ENCODE data around the gene BUB1B. TPM values are rescaled to one million over a fixed set of nuclear protein-coding genes. Genes with fewer than 3 reads are reported as not detected.

Gene BUB1B
- total and polyA plus RNA-seq, 4 donors, result 0.08 to 31.1 (median 0.84) TPM

DNA sequence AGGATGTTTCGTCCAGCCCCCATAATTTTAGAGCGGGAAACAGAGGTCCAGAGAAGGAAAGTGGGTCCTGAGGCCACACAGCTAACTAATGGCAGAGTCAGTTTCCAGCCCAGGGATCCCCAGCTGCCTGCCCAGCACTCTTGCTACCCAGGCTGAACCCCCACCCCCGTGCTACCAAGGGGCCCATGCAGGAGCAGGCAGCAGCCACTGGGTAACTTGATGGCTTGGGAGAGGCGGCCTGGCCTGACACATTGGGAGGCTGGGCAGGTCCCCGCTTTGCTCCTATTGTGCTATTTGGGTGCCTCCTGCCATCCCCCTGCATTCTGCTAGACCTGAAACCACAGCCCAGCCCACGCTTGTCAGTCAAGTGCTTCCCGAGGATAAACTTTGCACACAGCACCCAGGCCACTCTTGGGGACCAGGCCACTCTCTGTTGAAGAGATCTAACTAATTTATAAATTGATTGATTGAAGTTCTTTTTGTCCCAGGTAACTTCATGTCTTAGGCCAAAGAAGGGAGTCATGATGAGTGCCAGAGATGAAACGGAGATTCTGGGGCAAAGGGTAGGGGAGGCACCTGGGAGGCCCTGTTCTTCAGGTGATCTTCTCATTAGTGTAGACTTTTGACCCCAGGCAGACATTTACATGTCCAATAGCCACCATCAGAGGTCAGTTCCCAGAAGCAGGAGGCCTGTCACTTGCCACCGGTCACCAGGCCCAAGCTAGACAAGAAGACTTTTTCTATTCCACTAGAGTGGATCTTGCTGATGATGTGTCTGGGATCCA lies 85.0 kb downstream of the BUB1B start:
- TF ChIP-seq HNF4A (conservative IDR thresholded peaks at IDR 0.05) (no peak), EGR1 (IDR thresholded peaks at IDR 0.05; ENCODE audit: low read depth in 2 of 2) (no peak), FOXA2 (IDR thresholded peaks at IDR 0.05) (no peak), FOXA1 (IDR thresholded peaks at IDR 0.05) (no peak), SP1 (IDR thresholded peaks at IDR 0.05) (no peak), HNF4G (IDR thresholded peaks at IDR 0.05) (no peak)
- Histone ChIP-seq H3K4me1 (ENCODE audit: control insufficient read depth in 4 of 4, insufficient read depth in 4 of 4, low read length in 3 of 4) (no peaks in the 10 kb centered on the region), H3K36me3 (ENCODE audit: control insufficient read depth in 4 of 4, insufficient read depth in 3 of 4, low read depth in 1 of 4, low read length in 3 of 4) (no peaks in the 10 kb centered on the region), H3K27me3 (ENCODE audit: control insufficient read depth in 4 of 4, insufficient read depth in 4 of 4, low read length in 3 of 4) (no peaks in the 10 kb centered on the region), H3K9ac (ENCODE audit: low read depth in 1 of 2, low read length in 2 of 2) (no peak overlapping the region), H3K27ac (ENCODE audit: low read depth in 1 of 2, low read length in 2 of 2) (no peak overlapping the region), H3K4me3 (ENCODE audit: low read depth in 1 of 3, low read length in 3 of 3) (no peak overlapping the region), H3K9me3 (ENCODE audit: control insufficient read depth in 4 of 4, low read length in 3 of 4) (no peaks in the 10 kb centered on the region)
- DNase-seq (ENCODE audit: low spot score), result no peak
- WGBS, result 92% methylated on average over 9 of the region's 9 CpGs

DNA sequence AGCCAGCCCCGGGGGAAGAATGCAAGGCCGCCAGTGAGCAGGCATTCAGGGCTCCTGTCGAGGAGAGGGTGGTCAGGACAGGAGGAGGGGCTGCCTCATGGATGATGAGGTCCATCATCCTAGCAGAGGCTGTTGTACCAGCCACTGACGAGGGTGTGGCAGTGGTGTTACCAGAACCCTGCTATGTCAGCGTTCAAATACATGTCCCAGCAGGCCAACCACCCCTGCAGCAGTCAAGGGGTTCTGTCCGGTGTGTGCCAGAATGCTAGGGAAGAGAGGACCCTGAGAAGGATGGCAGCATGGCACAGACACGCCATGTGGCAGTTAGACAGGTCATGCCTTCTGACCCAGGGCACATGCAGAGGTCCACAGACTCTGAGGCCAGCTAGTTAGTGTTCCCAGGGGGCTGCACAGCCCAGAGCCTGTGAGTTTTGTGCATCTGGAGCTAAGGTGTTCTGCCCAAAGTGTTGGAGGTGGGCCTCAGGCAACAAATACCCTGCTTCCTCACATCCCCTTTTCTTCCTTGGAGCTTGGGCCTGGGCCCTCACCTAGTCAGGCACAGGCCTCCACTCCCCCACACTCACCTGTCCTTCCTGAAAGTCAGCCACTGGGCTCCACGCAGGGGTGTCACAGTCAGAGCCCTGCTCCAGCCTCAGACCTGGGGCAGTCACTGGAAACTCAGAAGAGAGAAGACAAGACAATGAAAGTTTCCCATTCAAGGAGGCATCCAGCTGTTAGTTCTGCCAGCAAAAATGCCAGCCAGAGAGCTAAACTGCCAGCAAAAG lies 85.8 kb downstream of the BUB1B start:
- H3K27ac ChIP-seq (ENCODE audit: low read depth in 1 of 2, low read length in 2 of 2), result no peak overlapping the region
- 94% methylated on average over 8 of the region's 8 CpGs for WGBS
- TF ChIP-seq, protein P1, sequence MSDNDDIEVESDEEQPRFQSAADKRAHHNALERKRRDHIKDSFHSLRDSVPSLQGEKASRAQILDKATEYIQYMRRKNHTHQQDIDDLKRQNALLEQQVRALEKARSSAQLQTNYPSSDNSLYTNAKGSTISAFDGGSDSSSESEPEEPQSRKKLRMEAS (IDR thresholded peaks at IDR 0.05), result no peak
- TF ChIP-seq EGR1 (IDR thresholded peaks at IDR 0.05; ENCODE audit: low read depth in 2 of 2), result no peak
- TF ChIP-seq, protein P2, sequence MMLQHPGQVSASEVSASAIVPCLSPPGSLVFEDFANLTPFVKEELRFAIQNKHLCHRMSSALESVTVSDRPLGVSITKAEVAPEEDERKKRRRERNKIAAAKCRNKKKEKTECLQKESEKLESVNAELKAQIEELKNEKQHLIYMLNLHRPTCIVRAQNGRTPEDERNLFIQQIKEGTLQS (IDR thresholded peaks at IDR 0.05), result no peak
- no peak for TF ChIP-seq RAD21 (IDR thresholded peaks at IDR 0.05)
- TF ChIP-seq FOXA2 (IDR thresholded peaks at IDR 0.05), result no peak
- TF ChIP-seq SP1 (IDR thresholded peaks at IDR 0.05), result no peak
- TF ChIP-seq, protein P3, sequence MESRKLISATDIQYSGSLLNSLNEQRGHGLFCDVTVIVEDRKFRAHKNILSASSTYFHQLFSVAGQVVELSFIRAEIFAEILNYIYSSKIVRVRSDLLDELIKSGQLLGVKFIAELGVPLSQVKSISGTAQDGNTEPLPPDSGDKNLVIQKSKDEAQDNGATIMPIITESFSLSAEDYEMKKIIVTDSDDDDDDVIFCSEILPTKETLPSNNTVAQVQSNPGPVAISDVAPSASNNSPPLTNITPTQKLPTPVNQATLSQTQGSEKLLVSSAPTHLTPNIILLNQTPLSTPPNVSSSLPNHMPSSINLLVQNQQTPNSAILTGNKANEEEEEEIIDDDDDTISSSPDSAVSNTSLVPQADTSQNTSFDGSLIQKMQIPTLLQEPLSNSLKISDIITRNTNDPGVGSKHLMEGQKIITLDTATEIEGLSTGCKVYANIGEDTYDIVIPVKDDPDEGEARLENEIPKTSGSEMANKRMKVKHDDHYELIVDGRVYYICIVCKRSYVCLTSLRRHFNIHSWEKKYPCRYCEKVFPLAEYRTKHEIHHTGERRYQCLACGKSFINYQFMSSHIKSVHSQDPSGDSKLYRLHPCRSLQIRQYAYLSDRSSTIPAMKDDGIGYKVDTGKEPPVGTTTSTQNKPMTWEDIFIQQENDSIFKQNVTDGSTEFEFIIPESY (IDR thresholded peaks at IDR 0.05), result no peak
- no peak for TF ChIP-seq GABPA (IDR thresholded peaks at IDR 0.05 in 1 of 2, conservative IDR thresholded peaks at IDR 0.05 in 1 of 2)
- no peak for TF ChIP-seq JUND (IDR thresholded peaks at IDR 0.05)
- TF ChIP-seq YY1 (IDR thresholded peaks at IDR 0.05), result no peak
- TF ChIP-seq FOXA1 (IDR thresholded peaks at IDR 0.05), result no peak
- TF ChIP-seq TAF1 (conservative IDR thresholded peaks at IDR 0.05), result no peak
- TF ChIP-seq HNF4A (conservative IDR thresholded peaks at IDR 0.05), result no peak
- H3K9me3 ChIP-seq (ENCODE audit: control insufficient read depth in 4 of 4, low read length in 3 of 4), result no peaks in the 10 kb centered on the region
- H3K36me3 ChIP-seq (ENCODE audit: control insufficient read depth in 4 of 4, insufficient read depth in 3 of 4, low read depth in 1 of 4, low read length in 3 of 4), result no peaks in the 10 kb centered on the region
- H3K27me3 ChIP-seq (ENCODE audit: control insufficient read depth in 4 of 4, insufficient read depth in 4 of 4, low read length in 3 of 4), result no peaks in the 10 kb centered on the region
- no peaks in the 10 kb centered on the region for H3K4me1 ChIP-seq (ENCODE audit: control insufficient read depth in 4 of 4, insufficient read depth in 4 of 4, low read length in 3 of 4)
- DNase-seq (ENCODE audit: low spot score), result no peak
- no peak overlapping the region for H3K9ac ChIP-seq (ENCODE audit: low read depth in 1 of 2, low read length in 2 of 2)
- no peak overlapping the region for H3K4me3 ChIP-seq (ENCODE audit: low read depth in 1 of 3, low read length in 3 of 3)
